Mucosa of stomach (tissue), 1 donor: ENCODE results near the gene TCF25.

Experiments used
- H3K27me3 ChIP-seq: one replicate; pipeline ENCODE4 v1.7.0; 2013; ENCODE audit warnings: mild to moderate bottlenecking, low read length; ENCODE audit not compliant: control insufficient read depth, insufficient read depth
- H3K36me3 ChIP-seq: one replicate; pipeline ENCODE4 v1.7.0; 2013; ENCODE audit warnings: low read length; ENCODE audit not compliant: control insufficient read depth, insufficient read depth
- H3K4me1 ChIP-seq: one replicate; pipeline ENCODE4 v1.7.0; 2013; ENCODE audit warnings: mild to moderate bottlenecking, low read length; ENCODE audit not compliant: control insufficient read depth, insufficient read depth
- H3K4me3 ChIP-seq: one replicate; pipeline ENCODE4 v1.7.0; 2013; ENCODE audit warnings: low read length
- H3K9ac ChIP-seq: one replicate; pipeline ENCODE4 v1.7.0; 2013; ENCODE audit warnings: mild to moderate bottlenecking, low read length, moderate library complexity
- H3K9me3 ChIP-seq: one replicate; pipeline ENCODE4 v1.7.0; 2013; ENCODE audit warnings: mild to moderate bottlenecking, low read length, moderate library complexity; ENCODE audit not compliant: control insufficient read depth
- donor health status: Pancreatic carcinoma.

TCF25 gene

DNA sequence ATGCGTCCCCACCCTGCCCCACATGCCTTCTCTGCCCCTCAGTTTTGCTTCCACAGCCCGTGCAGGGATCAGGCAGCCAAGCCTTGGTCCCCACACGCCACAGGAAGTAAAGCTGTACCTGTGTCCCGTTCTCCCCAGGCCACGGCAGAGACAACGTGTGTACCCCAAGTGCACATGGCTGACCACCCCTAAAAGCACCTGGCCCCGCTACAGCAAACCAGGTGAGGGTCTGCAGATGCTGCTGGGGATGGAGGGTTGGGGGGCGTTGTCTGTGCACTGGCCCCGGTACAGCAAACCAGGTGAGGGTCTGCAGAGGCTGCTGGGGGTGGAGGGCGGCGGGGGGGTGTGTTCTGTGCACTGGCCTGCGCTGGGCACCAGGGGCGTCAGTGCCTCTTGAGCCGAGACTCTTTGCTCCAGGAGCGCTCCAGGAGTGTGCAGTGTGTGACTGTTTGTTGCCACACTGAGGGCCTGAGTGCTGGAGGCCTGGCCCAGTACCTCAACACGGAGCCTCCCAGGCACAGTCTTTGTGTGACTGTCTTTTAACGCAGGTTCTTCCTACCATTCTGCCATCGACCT lies 18.8 kb downstream of the TCF25 start:
- Histone ChIP-seq H3K36me3 (peaks cover 12% of the 10 kb centered on the region), H3K4me1 (no peaks in the 10 kb centered on the region), H3K9ac (no peak overlapping the region), H3K9me3 (no peaks in the 10 kb centered on the region), H3K4me3 (no peak overlapping the region), H3K27me3 (no peaks in the 10 kb centered on the region)

DNA sequence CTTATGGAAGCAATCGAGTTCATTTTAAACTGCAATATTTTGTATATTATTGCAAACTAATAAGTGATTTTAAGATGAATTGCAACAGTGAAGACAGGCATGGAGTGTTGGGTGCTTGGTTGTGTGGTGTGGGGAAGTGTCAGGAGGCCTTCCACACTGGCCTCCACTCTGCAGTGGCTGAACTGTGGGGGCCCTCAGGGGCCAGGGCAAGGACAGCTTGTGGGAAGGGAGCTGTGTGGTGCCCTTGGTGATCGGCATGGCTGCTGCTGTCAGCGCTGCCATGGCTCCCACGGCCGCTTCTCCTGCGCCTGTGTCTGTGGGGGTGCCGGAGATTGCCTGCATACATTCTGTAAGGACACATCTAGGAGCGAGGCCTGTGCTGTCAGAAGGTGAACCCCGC lies 19.2 kb downstream of the TCF25 start:
- H3K4me1 ChIP-seq, result no peaks in the 10 kb centered on the region
- H3K9me3 ChIP-seq, result no peaks in the 10 kb centered on the region
- H3K27me3 ChIP-seq, result no peaks in the 10 kb centered on the region
- peaks cover 9% of the 10 kb centered on the region for H3K36me3 ChIP-seq
- H3K9ac ChIP-seq, result no peak overlapping the region
- no peak overlapping the region for H3K4me3 ChIP-seq

DNA sequence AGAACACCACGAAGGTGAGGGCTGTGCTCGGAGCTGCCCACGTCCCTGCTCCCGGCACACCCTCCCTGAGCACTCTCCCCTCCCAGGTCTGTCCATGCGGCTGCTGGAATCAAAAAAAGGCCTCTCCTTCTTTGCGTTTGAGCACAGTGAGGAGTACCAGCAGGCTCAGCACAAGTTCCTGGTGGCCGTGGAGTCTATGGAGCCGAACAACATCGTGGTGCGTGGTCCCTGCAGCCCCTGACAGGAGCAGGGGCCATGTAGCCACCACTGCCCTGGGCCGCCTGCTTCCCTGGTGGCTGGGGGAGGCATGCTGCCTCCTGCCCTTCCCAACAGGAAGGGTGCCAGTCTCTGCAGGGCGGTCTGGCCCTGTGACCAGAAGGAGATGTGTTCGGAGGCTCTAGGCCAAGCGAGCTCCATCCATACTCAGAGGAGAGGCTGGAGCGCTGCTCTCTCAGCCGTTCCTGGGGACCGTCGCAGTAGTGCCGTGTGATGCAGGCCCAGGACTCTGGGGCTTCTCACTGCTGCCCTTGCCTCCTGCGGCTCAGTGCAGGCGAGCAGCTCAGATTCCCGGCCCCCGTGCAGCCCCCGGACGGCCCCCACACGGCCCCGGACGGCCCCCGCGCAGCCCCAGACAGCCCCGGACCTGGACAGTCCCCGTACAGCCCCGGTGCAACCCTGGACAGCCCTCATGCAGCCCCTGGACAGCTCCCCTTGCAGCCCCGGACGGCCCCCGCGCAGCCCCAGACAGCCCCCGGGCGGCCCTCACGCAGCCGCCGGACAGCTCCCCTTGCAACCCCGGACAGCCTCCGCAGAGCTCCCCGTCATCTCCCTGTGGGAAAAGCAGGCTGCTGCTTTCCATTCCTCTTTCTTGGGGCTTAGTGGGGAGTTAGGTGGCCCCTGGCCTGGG lies 20.5 kb downstream of the TCF25 start:
- Histone ChIP-seq H3K27me3 (no peaks in the 10 kb centered on the region), H3K9me3 (no peaks in the 10 kb centered on the region), H3K4me3 (no peak overlapping the region), H3K36me3 (peaks cover 15% of the 10 kb centered on the region), H3K9ac (no peak overlapping the region), H3K4me1 (no peaks in the 10 kb centered on the region)

DNA sequence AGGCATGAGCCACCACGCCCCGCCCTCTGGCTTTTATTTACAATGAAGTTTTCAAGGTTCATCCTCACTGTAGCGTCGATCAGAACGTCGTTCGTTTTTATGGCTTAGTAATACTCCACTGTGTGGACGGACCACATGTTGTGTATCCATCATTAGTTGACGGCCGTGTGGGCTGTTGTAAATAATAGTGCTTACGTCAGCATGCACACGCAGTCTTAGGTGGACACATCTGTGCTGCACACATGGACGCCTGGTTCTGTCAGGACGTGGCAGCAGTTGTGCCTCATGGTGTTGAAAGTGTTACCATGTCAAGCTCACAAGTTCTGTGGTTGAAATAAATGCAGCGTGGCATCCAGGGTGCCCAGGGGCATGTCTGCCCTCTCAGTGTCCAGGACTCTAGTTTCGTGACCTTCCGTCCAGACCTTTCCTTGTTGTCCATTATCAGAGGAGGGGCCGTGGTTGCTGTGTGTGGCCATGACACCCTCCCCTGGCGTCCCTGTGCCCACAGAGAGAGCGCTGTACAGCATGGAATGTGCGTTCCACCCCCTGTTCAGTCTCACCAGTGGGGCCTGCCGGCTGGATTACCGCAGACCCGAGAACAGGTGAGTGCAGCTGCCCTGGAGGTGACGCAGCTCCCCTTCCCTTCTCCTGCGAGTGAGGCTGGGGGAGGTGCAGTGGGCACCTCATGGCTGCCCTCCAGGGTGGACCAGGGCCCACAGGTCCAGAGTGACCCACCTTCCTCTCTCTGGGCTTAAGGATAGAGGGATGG lies 22.3 kb downstream of the TCF25 start:
- peaks cover 23% of the 10 kb centered on the region for H3K36me3 ChIP-seq
- no peak overlapping the region for H3K9ac ChIP-seq
- no peaks in the 10 kb centered on the region for H3K9me3 ChIP-seq

DNA sequence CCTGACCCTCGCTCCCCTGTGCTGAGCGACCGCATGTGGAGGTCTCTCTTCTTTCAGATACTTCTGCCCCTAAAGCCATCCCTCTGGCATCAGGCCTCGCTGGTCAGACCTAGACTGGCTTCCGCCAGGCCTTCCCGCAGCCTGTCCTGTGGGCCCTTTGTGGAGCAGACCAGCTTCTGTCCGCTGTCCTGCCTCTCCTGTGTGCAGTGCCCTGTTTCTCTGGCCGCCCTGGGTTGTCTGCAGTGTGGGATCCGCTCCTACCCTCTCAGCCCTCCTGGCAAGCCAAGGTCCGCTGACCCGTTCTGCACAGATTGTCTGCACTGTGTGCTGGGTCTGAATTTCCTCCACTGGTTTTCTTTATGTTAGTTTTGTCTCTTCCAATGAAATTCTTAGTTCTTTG lies 23.8 kb downstream of the TCF25 start:
- Histone ChIP-seq H3K9me3 (no peaks in the 10 kb centered on the region), H3K4me1 (no peaks in the 10 kb centered on the region), H3K27me3 (no peaks in the 10 kb centered on the region), H3K4me3 (no peak overlapping the region), H3K36me3 (peaks cover 23% of the 10 kb centered on the region), H3K9ac (no peak overlapping the region)

More for the DNA sequence above, 22.3 kb downstream of the TCF25 start:
- Histone ChIP-seq H3K27me3 (no peaks in the 10 kb centered on the region), H3K4me3 (no peak overlapping the region), H3K4me1 (no peaks in the 10 kb centered on the region)

DNA sequence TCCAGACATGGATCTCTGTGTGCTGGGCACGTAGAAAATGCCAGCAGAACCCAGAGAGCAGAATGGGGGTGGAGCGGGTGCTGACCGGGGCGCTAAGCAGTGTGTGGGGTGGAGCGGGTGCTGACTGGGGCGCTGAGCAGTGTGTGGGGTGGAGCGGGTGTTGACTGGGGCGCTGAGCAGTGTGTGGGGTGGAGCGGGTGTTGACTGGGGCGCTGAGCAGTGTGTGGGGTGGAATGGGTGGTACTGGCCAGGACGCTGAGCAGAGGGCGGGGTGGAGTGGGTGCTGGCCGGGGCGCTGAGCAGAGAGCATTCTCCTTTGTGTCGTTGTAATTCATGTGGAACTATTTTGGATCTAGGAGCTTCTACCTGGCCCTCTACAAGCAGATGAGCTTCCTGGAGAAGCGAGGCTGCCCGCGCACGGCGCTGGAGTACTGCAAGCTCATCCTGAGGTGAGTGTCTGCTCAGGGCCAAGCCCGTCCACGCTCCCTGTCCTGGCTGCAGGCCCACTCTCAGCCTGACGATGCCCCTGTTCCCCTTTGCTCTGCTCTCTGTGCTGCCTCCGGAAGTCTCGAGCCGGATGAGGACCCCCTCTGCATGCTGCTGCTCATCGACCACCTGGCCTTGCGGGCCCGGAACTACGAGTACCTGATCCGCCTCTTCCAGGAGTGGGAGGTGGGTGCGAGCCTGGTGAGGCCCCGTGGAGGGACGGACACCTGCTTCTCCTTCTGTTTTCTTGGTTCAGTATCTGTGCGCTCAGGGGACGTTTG lies 25.0 kb downstream of the TCF25 start:
- Histone ChIP-seq H3K27me3 (no peaks in the 10 kb centered on the region), H3K36me3 (peaks cover 23% of the 10 kb centered on the region), H3K4me1 (no peaks in the 10 kb centered on the region), H3K9me3 (no peaks in the 10 kb centered on the region), H3K9ac (no peak overlapping the region), H3K4me3 (no peak overlapping the region)

DNA sequence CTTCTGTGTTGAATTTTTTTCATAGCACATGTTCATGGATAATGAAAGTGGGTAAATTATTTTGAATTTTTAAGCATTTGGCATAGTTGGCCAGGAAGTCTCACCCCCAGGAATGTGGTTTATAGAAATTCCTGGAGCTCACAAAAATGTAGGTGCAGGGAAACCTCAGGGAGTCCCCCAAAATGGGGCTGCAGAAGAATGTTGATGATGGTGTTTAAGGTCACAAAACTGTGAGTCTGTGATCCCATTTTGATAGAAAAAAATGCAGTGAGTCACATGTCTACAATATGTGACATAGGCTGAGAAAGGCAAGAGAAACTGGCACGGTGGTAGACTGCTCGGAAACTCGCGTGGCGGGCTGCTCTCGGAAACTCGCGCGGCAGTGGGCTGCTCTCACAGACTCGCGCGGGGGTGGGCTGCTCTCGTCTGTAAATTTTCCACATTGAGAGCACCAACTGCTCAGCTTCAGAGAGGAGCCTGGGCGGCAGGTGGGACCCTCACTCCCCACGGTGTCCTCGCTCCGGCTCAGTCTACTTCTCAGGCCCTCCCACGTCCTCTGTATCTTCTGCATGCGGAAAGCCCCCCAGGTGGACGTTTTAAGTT lies 26.6 kb downstream of the TCF25 start:
- Histone ChIP-seq H3K4me1 (no peaks in the 10 kb centered on the region), H3K4me3 (no peak overlapping the region), H3K36me3 (peaks cover 23% of the 10 kb centered on the region), H3K9me3 (no peaks in the 10 kb centered on the region), H3K27me3 (no peaks in the 10 kb centered on the region), H3K9ac (no peak overlapping the region)

DNA sequence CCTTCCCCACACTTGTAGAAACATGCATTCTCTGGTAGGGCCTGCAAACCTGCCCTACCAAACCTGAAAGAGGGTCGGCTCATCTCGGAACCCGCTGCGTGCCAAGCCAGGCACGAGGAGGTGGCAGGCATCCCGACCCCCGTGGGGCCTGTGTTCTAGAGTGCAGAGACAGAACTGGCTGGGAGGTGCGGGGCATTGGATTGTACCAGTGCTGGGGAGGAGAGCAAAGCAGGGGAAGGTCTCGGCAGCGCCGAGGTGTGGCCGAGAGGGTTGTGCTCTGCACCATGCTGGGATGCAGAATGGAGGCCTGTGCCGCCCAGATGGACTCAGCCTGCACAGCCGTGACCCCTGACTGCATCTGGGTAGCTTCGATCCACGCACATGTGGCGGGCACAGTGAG lies 27.5 kb downstream of the TCF25 start:
- Histone ChIP-seq H3K9me3 (no peaks in the 10 kb centered on the region), H3K27me3 (no peaks in the 10 kb centered on the region), H3K9ac (no peak overlapping the region), H3K4me1 (no peaks in the 10 kb centered on the region), H3K36me3 (peaks cover 17% of the 10 kb centered on the region), H3K4me3 (no peak overlapping the region)

DNA sequence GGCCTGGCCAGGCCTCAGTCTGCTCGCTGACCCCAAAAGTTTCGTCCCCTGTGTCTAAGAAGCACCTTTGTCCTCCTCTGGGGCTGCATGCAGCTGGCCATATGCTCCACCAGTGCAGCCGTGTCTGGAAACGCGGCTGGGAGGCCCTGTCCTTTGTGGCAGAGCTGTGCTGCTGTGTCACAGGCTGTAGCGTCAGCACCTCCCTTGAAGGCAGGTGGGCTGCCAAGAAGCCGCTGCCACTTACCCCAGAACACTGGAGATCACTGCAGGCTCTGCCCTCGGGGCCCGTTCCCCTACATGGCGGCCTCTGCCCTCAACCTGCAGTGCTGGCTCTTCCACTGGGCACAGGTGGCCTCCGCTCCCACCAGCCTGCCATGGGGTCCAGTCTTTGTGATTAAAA lies 29.6 kb downstream of the TCF25 start:
- Histone ChIP-seq H3K4me1 (no peaks in the 10 kb centered on the region), H3K27me3 (no peaks in the 10 kb centered on the region), H3K9ac (no peak overlapping the region), H3K4me3 (no peak overlapping the region), H3K36me3 (peaks cover 20% of the 10 kb centered on the region), H3K9me3 (no peaks in the 10 kb centered on the region)

DNA sequence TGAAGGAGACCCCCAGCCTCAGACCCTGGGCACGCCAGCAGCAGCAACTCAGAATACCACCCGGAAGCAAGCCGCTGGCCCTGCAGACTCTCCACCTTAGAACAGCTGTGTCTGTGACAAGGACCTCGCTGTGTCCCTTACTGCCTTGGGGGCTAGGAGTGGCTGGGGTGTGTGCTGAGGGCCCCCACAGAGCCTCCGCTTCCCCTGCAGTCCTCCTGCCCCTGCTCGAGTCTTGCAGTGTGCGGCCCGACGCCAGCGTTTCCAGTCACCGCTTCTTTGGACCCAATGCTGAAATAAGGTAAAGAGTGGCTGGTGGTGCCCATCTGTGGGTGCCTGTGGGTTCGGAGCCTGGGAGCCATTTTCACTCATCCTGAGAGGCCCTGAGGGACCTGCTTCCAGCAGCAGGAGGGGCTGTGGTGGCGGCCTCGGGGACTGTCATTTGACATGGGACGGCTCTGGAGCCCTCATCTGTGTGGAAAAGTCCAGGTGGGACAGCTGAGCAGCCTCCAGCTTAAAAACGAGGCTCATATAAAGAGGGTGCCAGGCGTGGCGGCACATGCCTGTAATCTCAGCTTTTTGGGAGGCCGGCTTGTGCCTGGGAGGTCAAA lies 30.6 kb downstream of the TCF25 start:
- no peaks in the 10 kb centered on the region for H3K9me3 ChIP-seq
- H3K27me3 ChIP-seq, result no peaks in the 10 kb centered on the region
- no peaks in the 10 kb centered on the region for H3K4me1 ChIP-seq
- peaks cover 13% of the 10 kb centered on the region for H3K36me3 ChIP-seq
- no peak overlapping the region for H3K9ac ChIP-seq
- H3K4me3 ChIP-seq, result no peak overlapping the region
